ENCODE measurements around the gene ZC3H11A.
"Not testable (repeated sequence)": the region's sequence is repeated elsewhere in the genome, so short reads cannot be mapped to it uniquely, and the experiment has no call there.

The ZC3H11A gene

GRCh38 chr1:203778789-203779188 is 16.6 kb upstream of the ZC3H11A start:
- peaks cover 0 to 3% of the 10 kb centered on the region in 2 donors for H3K36me3 ChIP-seq (ENCODE audit: control insufficient read depth in 2 of 2, insufficient read depth in 2 of 2, low read length in 2 of 2)
- no peak overlapping the region for H3K27ac ChIP-seq (ENCODE audit: low read depth in 2 of 2, low read length in 2 of 2)
- H3K27me3 ChIP-seq (ENCODE audit: control insufficient read depth in 2 of 2, insufficient read depth in 2 of 2, low read length in 2 of 2), result no peaks in the 10 kb centered on the region
- H3K4me1 ChIP-seq (ENCODE audit: control insufficient read depth in 2 of 2, insufficient read depth in 2 of 2, low read length in 2 of 2), result no peaks in the 10 kb centered on the region
- no peaks in the 10 kb centered on the region for H3K9me3 ChIP-seq (ENCODE audit: control insufficient read depth in 2 of 2, low read length in 2 of 2)
- H3K4me3 ChIP-seq (ENCODE audit: low read length in 2 of 2), result no peak overlapping the region
- no peak overlapping the region for H3K9ac ChIP-seq (ENCODE audit: low read depth in 1 of 2, low read length in 2 of 2)

- Histone ChIP-seq H3K4me3 (ENCODE audit: low read length in 2 of 2) (no peak overlapping the region), H3K9me3 (ENCODE audit: control insufficient read depth in 2 of 2, low read length in 2 of 2) (no peaks in the 10 kb centered on the region), H3K27me3 (ENCODE audit: control insufficient read depth in 2 of 2, insufficient read depth in 2 of 2, low read length in 2 of 2) (no peaks in the 10 kb centered on the region), H3K4me1 (ENCODE audit: control insufficient read depth in 2 of 2, insufficient read depth in 2 of 2, low read length in 2 of 2) (no peaks in the 10 kb centered on the region), H3K27ac (ENCODE audit: low read depth in 2 of 2, low read length in 2 of 2) (no peak overlapping the region), H3K36me3 (ENCODE audit: control insufficient read depth in 2 of 2, insufficient read depth in 2 of 2, low read length in 2 of 2) (no peaks in the 10 kb centered on the region), H3K9ac (ENCODE audit: low read depth in 1 of 2, low read length in 2 of 2) (no peak overlapping the region)
Measured at GRCh38 chr1:203781962-203782361, 13.5 kb upstream of the ZC3H11A start.

GRCh38 chr1:203789966-203790365 is 5.5 kb upstream of the ZC3H11A start:
- H3K27me3 ChIP-seq (ENCODE audit: control insufficient read depth in 2 of 2, insufficient read depth in 2 of 2, low read length in 2 of 2), result no peaks in the 10 kb centered on the region
- H3K27ac ChIP-seq (ENCODE audit: low read depth in 2 of 2, low read length in 2 of 2), result no peak overlapping the region
- no peak overlapping the region for H3K4me3 ChIP-seq (ENCODE audit: low read length in 2 of 2)
- H3K4me1 ChIP-seq (ENCODE audit: control insufficient read depth in 2 of 2, insufficient read depth in 2 of 2, low read length in 2 of 2), result peaks cover 1 to 2% of the 10 kb centered on the region in 2 donors
- no peaks in the 10 kb centered on the region for H3K9me3 ChIP-seq (ENCODE audit: control insufficient read depth in 2 of 2, low read length in 2 of 2)
- H3K9ac ChIP-seq (ENCODE audit: low read depth in 1 of 2, low read length in 2 of 2), result no peak overlapping the region
- H3K36me3 ChIP-seq (ENCODE audit: control insufficient read depth in 2 of 2, insufficient read depth in 2 of 2, low read length in 2 of 2), result no peaks in the 10 kb centered on the region

GRCh38 chr1:203791498-203791897 is 3.9 kb upstream of the ZC3H11A start:
- Histone ChIP-seq H3K27ac (ENCODE audit: low read depth in 2 of 2, low read length in 2 of 2) (no peak overlapping the region), H3K4me3 (ENCODE audit: low read length in 2 of 2) (no peak overlapping the region), H3K9ac (ENCODE audit: low read depth in 1 of 2, low read length in 2 of 2) (no peak overlapping the region), H3K27me3 (ENCODE audit: control insufficient read depth in 2 of 2, insufficient read depth in 2 of 2, low read length in 2 of 2) (no peaks in the 10 kb centered on the region), H3K4me1 (ENCODE audit: control insufficient read depth in 2 of 2, insufficient read depth in 2 of 2, low read length in 2 of 2) (peaks cover 4 to 5% of the 10 kb centered on the region in 2 donors), H3K36me3 (ENCODE audit: control insufficient read depth in 2 of 2, insufficient read depth in 2 of 2, low read length in 2 of 2) (no peaks in the 10 kb centered on the region), H3K9me3 (ENCODE audit: control insufficient read depth in 2 of 2, low read length in 2 of 2) (no peaks in the 10 kb centered on the region)

GRCh38 chr1:203792486-203792885 is 2.9 kb upstream of the ZC3H11A start:
- Histone ChIP-seq H3K9ac (ENCODE audit: low read depth in 1 of 2, low read length in 2 of 2) (no peak overlapping the region), H3K27me3 (ENCODE audit: control insufficient read depth in 2 of 2, insufficient read depth in 2 of 2, low read length in 2 of 2) (no peaks in the 10 kb centered on the region), H3K4me3 (ENCODE audit: low read length in 2 of 2) (no peak overlapping the region), H3K9me3 (ENCODE audit: control insufficient read depth in 2 of 2, low read length in 2 of 2) (no peaks in the 10 kb centered on the region), H3K27ac (ENCODE audit: low read depth in 2 of 2, low read length in 2 of 2) (no peak overlapping the region), H3K4me1 (ENCODE audit: control insufficient read depth in 2 of 2, insufficient read depth in 2 of 2, low read length in 2 of 2) (peaks cover 11 to 14% of the 10 kb centered on the region in 2 donors), H3K36me3 (ENCODE audit: control insufficient read depth in 2 of 2, insufficient read depth in 2 of 2, low read length in 2 of 2) (no peaks in the 10 kb centered on the region)

GRCh38 chr1:203793561-203793960 is 1.9 kb upstream of the ZC3H11A start:
- H3K4me1 ChIP-seq (ENCODE audit: control insufficient read depth in 2 of 2, insufficient read depth in 2 of 2, low read length in 2 of 2), result peaks cover 15 to 20% of the 10 kb centered on the region in 2 donors
- H3K27me3 ChIP-seq (ENCODE audit: control insufficient read depth in 2 of 2, insufficient read depth in 2 of 2, low read length in 2 of 2); H3K4me3 ChIP-seq (ENCODE audit: low read length in 2 of 2); H3K27ac ChIP-seq (ENCODE audit: low read depth in 2 of 2, low read length in 2 of 2); H3K36me3 ChIP-seq (ENCODE audit: control insufficient read depth in 2 of 2, insufficient read depth in 2 of 2, low read length in 2 of 2); H3K9me3 ChIP-seq (ENCODE audit: control insufficient read depth in 2 of 2, low read length in 2 of 2); H3K9ac ChIP-seq (ENCODE audit: low read depth in 1 of 2, low read length in 2 of 2): not testable (repeated sequence)

- Histone ChIP-seq H3K4me1 (ENCODE audit: control insufficient read depth in 2 of 2, insufficient read depth in 2 of 2, low read length in 2 of 2) (peaks cover 17 to 21% of the 10 kb centered on the region in 2 donors), H3K27ac (ENCODE audit: low read depth in 2 of 2, low read length in 2 of 2) (peak overlapping the region; percentile 42 to 90), H3K27me3 (ENCODE audit: control insufficient read depth in 2 of 2, insufficient read depth in 2 of 2, low read length in 2 of 2) (no peaks in the 10 kb centered on the region), H3K9me3 (ENCODE audit: control insufficient read depth in 2 of 2, low read length in 2 of 2) (no peaks in the 10 kb centered on the region), H3K9ac (ENCODE audit: low read depth in 1 of 2, low read length in 2 of 2) (peak overlapping the region; percentile 63 to 83), H3K4me3 (ENCODE audit: low read length in 2 of 2) (peak overlapping the region; percentile 87 to 92), H3K36me3 (ENCODE audit: control insufficient read depth in 2 of 2, insufficient read depth in 2 of 2, low read length in 2 of 2) (peaks cover 7 to 11% of the 10 kb centered on the region in 2 donors)
Measured at GRCh38 chr1:203794764-203795440, 521 bp upstream of the ZC3H11A start.

GRCh38 chr1:203796236-203796605 is 798 bp downstream of the ZC3H11A start:
- peaks cover 17 to 21% of the 10 kb centered on the region in 2 donors for H3K4me1 ChIP-seq (ENCODE audit: control insufficient read depth in 2 of 2, insufficient read depth in 2 of 2, low read length in 2 of 2)

GRCh38 chr1:203797216-203797615 is 1.8 kb downstream of the ZC3H11A start:
- Histone ChIP-seq H3K9ac (ENCODE audit: low read depth in 1 of 2, low read length in 2 of 2) (no peak overlapping the region), H3K27me3 (ENCODE audit: control insufficient read depth in 2 of 2, insufficient read depth in 2 of 2, low read length in 2 of 2) (no peaks in the 10 kb centered on the region), H3K9me3 (ENCODE audit: control insufficient read depth in 2 of 2, low read length in 2 of 2) (no peaks in the 10 kb centered on the region), H3K36me3 (ENCODE audit: control insufficient read depth in 2 of 2, insufficient read depth in 2 of 2, low read length in 2 of 2) (peaks cover 7 to 14% of the 10 kb centered on the region in 2 donors), H3K27ac (ENCODE audit: low read depth in 2 of 2, low read length in 2 of 2) (no peak overlapping the region), H3K4me3 (ENCODE audit: low read length in 2 of 2) (peak overlapping the region in 1 of 2 donors; percentile 87), H3K4me1 (ENCODE audit: control insufficient read depth in 2 of 2, insufficient read depth in 2 of 2, low read length in 2 of 2) (peaks cover 17 to 21% of the 10 kb centered on the region in 2 donors)

More at GRCh38 chr1:203796236-203796605, 798 bp downstream of the ZC3H11A start:
- Histone ChIP-seq H3K36me3 (ENCODE audit: control insufficient read depth in 2 of 2, insufficient read depth in 2 of 2, low read length in 2 of 2) (peaks cover 7 to 11% of the 10 kb centered on the region in 2 donors), H3K9ac (ENCODE audit: low read depth in 1 of 2, low read length in 2 of 2) (peak overlapping the region; percentile 83 to 92), H3K4me3 (ENCODE audit: low read length in 2 of 2) (peak overlapping the region; percentile 87 to 92), H3K27me3 (ENCODE audit: control insufficient read depth in 2 of 2, insufficient read depth in 2 of 2, low read length in 2 of 2) (no peaks in the 10 kb centered on the region), H3K27ac (ENCODE audit: low read depth in 2 of 2, low read length in 2 of 2) (peak overlapping the region; percentile 90 to 91), H3K9me3 (ENCODE audit: control insufficient read depth in 2 of 2, low read length in 2 of 2) (no peaks in the 10 kb centered on the region)

GRCh38 chr1:203797948-203798655 is 2.7 kb downstream of the ZC3H11A start:
- Histone ChIP-seq H3K27me3 (ENCODE audit: control insufficient read depth in 2 of 2, insufficient read depth in 2 of 2, low read length in 2 of 2) (no peaks in the 10 kb centered on the region), H3K9me3 (ENCODE audit: control insufficient read depth in 2 of 2, low read length in 2 of 2) (no peaks in the 10 kb centered on the region), H3K4me1 (ENCODE audit: control insufficient read depth in 2 of 2, insufficient read depth in 2 of 2, low read length in 2 of 2) (peaks cover 17 to 21% of the 10 kb centered on the region in 2 donors), H3K4me3 (ENCODE audit: low read length in 2 of 2) (no peak overlapping the region), H3K9ac (ENCODE audit: low read depth in 1 of 2, low read length in 2 of 2) (no peak overlapping the region), H3K36me3 (ENCODE audit: control insufficient read depth in 2 of 2, insufficient read depth in 2 of 2, low read length in 2 of 2) (peaks cover 7 to 17% of the 10 kb centered on the region in 2 donors), H3K27ac (ENCODE audit: low read depth in 2 of 2, low read length in 2 of 2) (no peak overlapping the region)
